WTC11 (cell line): Measurements from ENCODE around the gene WDR82. TPM values are rescaled to one million over a fixed set of nuclear protein-coding genes. Genes with fewer than 3 reads are reported as not detected.
A peak's percentile ranks its signal among the peaks of the same experiment; 100 is the strongest.

Source experiments
- AR ChIP-seq: fragments of 250-450 bp; sonication (Bioruptor Pico); IDR thresholded peaks from 2 replicates; pipeline ENCODE4 v1.9.0; 2021; ENCODE audit warnings: mild to moderate bottlenecking
- CREB1 ChIP-seq: sonication (generic); formaldehyde crosslinking; IDR thresholded peaks from 2 replicates; pipeline ENCODE4 v1.8.0; 2023; ENCODE audit warnings: mild to moderate bottlenecking, missing genetic modification reagents
- E2F4 ChIP-seq: sonication (generic); formaldehyde crosslinking; IDR thresholded peaks from 2 replicates; pipeline ENCODE4 v1.8.1; 2022; ENCODE audit warnings: low read depth, mild to moderate bottlenecking, moderate library complexity, missing genetic modification reagents, borderline replicate concordance
- ESRRA ChIP-seq: sonication (generic); formaldehyde crosslinking; IDR thresholded peaks from 2 replicates; pipeline ENCODE4 v1.8.1; 2022; ENCODE audit warnings: mild to moderate bottlenecking, missing genetic modification reagents, borderline replicate concordance
- GTF2I ChIP-seq: fragments of 250-450 bp; sonication (Bioruptor Pico); conservative IDR thresholded peaks from 2 replicates; pipeline ENCODE4 v1.4.0; 2021; ENCODE audit warnings: mild to moderate bottlenecking
- PREB ChIP-seq: sonication (generic); formaldehyde crosslinking; IDR thresholded peaks from 2 replicates; pipeline ENCODE4 v1.8.1; 2022; ENCODE audit warnings: mild to moderate bottlenecking, missing genetic modification reagents, moderate library complexity, borderline replicate concordance
- PRRX2 ChIP-seq: fragments of 250-450 bp; sonication (Bioruptor Pico); IDR thresholded peaks from 2 replicates; pipeline ENCODE4 v1.8.0; 2021; ENCODE audit warnings: mild to moderate bottlenecking
- RELA ChIP-seq: sonication (generic); formaldehyde crosslinking; IDR thresholded peaks from 2 replicates; pipeline ENCODE4 v1.8.1; 2022; ENCODE audit warnings: missing genetic modification reagents, mild to moderate bottlenecking, borderline replicate concordance
- SMAD3 ChIP-seq: sonication (generic); formaldehyde crosslinking; IDR thresholded peaks from 2 replicates; pipeline ENCODE4 v1.8.0; 2022; ENCODE audit warnings: missing genetic modification reagents, mild to moderate bottlenecking, borderline replicate concordance
- SMAD4 ChIP-seq: sonication (generic); formaldehyde crosslinking; IDR thresholded peaks from 2 replicates; pipeline ENCODE4 v1.8.0; 2022; ENCODE audit warnings: mild to moderate bottlenecking, missing genetic modification reagents
- SP1 ChIP-seq: sonication (generic); formaldehyde crosslinking; conservative IDR thresholded peaks from 2 replicates; pipeline ENCODE4 v1.8.1; 2022; ENCODE audit warnings: missing genetic modification reagents
- TCF7 ChIP-seq: sonication (generic); formaldehyde crosslinking; IDR thresholded peaks from 2 replicates; pipeline ENCODE4 v1.8.0; 2022; ENCODE audit warnings: mild to moderate bottlenecking, low read depth, missing genetic modification reagents, moderate library complexity
- ZNF138 ChIP-seq: sonication (generic); formaldehyde crosslinking; conservative IDR thresholded peaks from 2 replicates; pipeline ENCODE4 v1.8.1; 2022; ENCODE audit warnings: mild to moderate bottlenecking, moderate library complexity, missing genetic modification reagents
- total RNA-seq: library from RNA; stranded (reverse); gene quantifications from 3 replicates; pipeline ENCODE4 v1.2.3, GENCODE V29; 2021
- TF ChIP-seq, protein P1 (sequence below): sonication (generic); formaldehyde crosslinking; IDR thresholded peaks from 2 replicates; pipeline ENCODE4 v1.8.0; 2022; ENCODE audit warnings: mild to moderate bottlenecking, missing genetic modification reagents
- TF ChIP-seq, protein P2 (sequence below): sonication (generic); formaldehyde crosslinking; IDR thresholded peaks from 2 replicates; pipeline ENCODE4 v1.8.1; 2023; ENCODE audit warnings: mild to moderate bottlenecking, missing genetic modification reagents, moderate library complexity
- TF ChIP-seq, protein P3 (sequence below): sonication (generic); formaldehyde crosslinking; conservative IDR thresholded peaks from 2 replicates; pipeline ENCODE4 v1.8.1; 2023; ENCODE audit warnings: mild to moderate bottlenecking, low read depth, missing genetic modification reagents, moderate library complexity

The WDR82 gene
- total RNA-seq, 1 experiment from 2014 or later: 69.7 TPM

GRCh38 chr3:52245322-52246263 lies 32.9 kb downstream of the WDR82 start, which contains the start of gene PPM1M (continued):
- TF ChIP-seq, protein P1, sequence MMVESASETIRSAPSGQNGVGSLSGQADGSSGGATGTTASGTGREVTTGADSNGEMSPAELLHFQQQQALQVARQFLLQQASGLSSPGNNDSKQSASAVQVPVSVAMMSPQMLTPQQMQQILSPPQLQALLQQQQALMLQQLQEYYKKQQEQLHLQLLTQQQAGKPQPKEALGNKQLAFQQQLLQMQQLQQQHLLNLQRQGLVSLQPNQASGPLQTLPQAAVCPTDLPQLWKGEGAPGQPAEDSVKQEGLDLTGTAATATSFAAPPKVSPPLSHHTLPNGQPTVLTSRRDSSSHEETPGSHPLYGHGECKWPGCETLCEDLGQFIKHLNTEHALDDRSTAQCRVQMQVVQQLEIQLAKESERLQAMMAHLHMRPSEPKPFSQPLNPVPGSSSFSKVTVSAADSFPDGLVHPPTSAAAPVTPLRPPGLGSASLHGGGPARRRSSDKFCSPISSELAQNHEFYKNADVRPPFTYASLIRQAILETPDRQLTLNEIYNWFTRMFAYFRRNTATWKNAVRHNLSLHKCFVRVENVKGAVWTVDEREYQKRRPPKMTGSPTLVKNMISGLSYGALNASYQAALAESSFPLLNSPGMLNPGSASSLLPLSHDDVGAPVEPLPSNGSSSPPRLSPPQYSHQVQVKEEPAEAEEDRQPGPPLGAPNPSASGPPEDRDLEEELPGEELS (CRISPR knock-in tag): peak; percentile 42
- TF ChIP-seq PREB (CRISPR knock-in tag) (no peak), CREB1 (CRISPR knock-in tag) (peak; percentile 59; the same call in 1 of the 2 replicates), RELA (0 out of 2 replicates have a peak, but pooled peaks have one; percentile 78), ESRRA (CRISPR knock-in tag) (peak; percentile 69; the same call in 1 of the 2 replicates), GTF2I (CRISPR knock-in tag) (no peak), E2F4 (CRISPR knock-in tag) (no peak), AR (CRISPR knock-in tag) (no peak), SMAD4 (no peak), PRRX2 (CRISPR knock-in tag) (no peak), TCF7 (CRISPR knock-in tag) (0 out of 2 replicates have a peak, but pooled peaks have one; percentile 46), SP1 (CRISPR knock-in tag) (peak; percentile 41), ZNF138 (CRISPR knock-in tag) (no peak), SMAD3 (CRISPR knock-in tag) (no peak)
- TF ChIP-seq, protein P2, sequence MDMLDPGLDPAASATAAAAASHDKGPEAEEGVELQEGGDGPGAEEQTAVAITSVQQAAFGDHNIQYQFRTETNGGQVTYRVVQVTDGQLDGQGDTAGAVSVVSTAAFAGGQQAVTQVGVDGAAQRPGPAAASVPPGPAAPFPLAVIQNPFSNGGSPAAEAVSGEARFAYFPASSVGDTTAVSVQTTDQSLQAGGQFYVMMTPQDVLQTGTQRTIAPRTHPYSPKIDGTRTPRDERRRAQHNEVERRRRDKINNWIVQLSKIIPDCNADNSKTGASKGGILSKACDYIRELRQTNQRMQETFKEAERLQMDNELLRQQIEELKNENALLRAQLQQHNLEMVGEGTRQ (CRISPR knock-in tag): no peak
- TF ChIP-seq, protein P3, sequence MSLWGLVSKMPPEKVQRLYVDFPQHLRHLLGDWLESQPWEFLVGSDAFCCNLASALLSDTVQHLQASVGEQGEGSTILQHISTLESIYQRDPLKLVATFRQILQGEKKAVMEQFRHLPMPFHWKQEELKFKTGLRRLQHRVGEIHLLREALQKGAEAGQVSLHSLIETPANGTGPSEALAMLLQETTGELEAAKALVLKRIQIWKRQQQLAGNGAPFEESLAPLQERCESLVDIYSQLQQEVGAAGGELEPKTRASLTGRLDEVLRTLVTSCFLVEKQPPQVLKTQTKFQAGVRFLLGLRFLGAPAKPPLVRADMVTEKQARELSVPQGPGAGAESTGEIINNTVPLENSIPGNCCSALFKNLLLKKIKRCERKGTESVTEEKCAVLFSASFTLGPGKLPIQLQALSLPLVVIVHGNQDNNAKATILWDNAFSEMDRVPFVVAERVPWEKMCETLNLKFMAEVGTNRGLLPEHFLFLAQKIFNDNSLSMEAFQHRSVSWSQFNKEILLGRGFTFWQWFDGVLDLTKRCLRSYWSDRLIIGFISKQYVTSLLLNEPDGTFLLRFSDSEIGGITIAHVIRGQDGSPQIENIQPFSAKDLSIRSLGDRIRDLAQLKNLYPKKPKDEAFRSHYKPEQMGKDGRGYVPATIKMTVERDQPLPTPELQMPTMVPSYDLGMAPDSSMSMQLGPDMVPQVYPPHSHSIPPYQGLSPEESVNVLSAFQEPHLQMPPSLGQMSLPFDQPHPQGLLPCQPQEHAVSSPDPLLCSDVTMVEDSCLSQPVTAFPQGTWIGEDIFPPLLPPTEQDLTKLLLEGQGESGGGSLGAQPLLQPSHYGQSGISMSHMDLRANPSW: no peak
